22Rv1 (cell line): ENCODE data around the gene FBXL13.
"Not testable (repeated sequence)": the region's sequence is repeated elsewhere in the genome, so short reads cannot be mapped to it uniquely, and the experiment has no call there.

Experiments used
- ZFX ChIP-seq: fragments of 450-650 bp; IDR thresholded peaks from 2 replicates; pipeline ENCODE4 v1.6.1; 2017; ENCODE audit warnings: antibody characterized with exemption, borderline replicate concordance
- TF ChIP-seq, protein P1 (sequence below): fragments of 450-650 bp; IDR thresholded peaks from 2 replicates; pipeline ENCODE4 v1.5.1; 2017; ENCODE audit warnings: mild to moderate bottlenecking

DNA sequence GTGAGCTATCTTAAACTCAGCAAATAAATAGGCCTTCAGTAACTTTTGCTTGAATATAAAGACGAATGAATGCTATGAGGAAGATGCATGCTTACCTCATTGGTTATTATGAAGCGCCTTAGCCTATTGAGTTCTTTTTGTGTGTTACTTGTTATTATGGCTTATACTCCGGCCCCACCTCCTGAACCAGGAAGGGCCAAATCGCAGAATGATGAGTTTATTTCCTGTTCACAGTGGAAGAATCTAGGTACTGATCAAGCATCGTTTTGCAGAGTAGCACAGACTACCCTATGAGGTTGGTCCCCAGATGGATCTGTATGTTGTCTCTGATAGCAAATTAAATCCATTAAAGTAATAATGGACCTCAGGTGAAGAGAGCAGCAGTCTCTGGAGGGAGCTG, 283.2 kb downstream of the FBXL13 start:
- TF ChIP-seq, protein P1, sequence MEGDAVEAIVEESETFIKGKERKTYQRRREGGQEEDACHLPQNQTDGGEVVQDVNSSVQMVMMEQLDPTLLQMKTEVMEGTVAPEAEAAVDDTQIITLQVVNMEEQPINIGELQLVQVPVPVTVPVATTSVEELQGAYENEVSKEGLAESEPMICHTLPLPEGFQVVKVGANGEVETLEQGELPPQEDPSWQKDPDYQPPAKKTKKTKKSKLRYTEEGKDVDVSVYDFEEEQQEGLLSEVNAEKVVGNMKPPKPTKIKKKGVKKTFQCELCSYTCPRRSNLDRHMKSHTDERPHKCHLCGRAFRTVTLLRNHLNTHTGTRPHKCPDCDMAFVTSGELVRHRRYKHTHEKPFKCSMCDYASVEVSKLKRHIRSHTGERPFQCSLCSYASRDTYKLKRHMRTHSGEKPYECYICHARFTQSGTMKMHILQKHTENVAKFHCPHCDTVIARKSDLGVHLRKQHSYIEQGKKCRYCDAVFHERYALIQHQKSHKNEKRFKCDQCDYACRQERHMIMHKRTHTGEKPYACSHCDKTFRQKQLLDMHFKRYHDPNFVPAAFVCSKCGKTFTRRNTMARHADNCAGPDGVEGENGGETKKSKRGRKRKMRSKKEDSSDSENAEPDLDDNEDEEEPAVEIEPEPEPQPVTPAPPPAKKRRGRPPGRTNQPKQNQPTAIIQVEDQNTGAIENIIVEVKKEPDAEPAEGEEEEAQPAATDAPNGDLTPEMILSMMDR: not testable (repeated sequence)
- TF ChIP-seq ZFX: not testable (repeated sequence)
